Small intestine (tissue), 7 donors: ENCODE measurements around the gene RBMXL2. TPM values are rescaled to one million over a fixed set of nuclear protein-coding genes. Genes with fewer than 3 reads are reported as not detected.

Experiments used
- DNase-seq, 2 donors: peaks; one replicate each; pipeline versions ENCODE4 v3.0.0 to v3.0.0-alpha.2; 2013
- FAIRE-seq: peaks from 2 replicates; lab custom pipeline; 2012; peaks lifted over from hg19 to GRCh38; lab: Jason Lieb, UNC
- H3K27ac ChIP-seq, 3 donors: one replicate each; pipeline ENCODE4 v1.5.1; 2013; ENCODE audit warnings: low read length in 2 of 3, mild to moderate bottlenecking in 2 of 3, control low read depth in 1 of 3, inconsistent platforms in 1 of 3, low read depth in 1 of 3, moderate library complexity in 1 of 3
- H3K27me3 ChIP-seq, 3 donors: one replicate each; pipeline ENCODE4 v1.6.1; 2013; ENCODE audit warnings: low read length in 3 of 3, inconsistent platforms in 1 of 3; ENCODE audit not compliant: control insufficient read depth in 3 of 3, insufficient read depth in 3 of 3
- H3K36me3 ChIP-seq, 3 donors: one replicate each; pipeline ENCODE4 v1.6.1; 2013; ENCODE audit warnings: low read length in 3 of 3, inconsistent platforms in 1 of 3, low read depth in 1 of 3, mild to moderate bottlenecking in 1 of 3, moderate library complexity in 1 of 3; ENCODE audit not compliant: control insufficient read depth in 3 of 3, insufficient read depth in 2 of 3
- H3K4me1 ChIP-seq, 3 donors: one replicate each; pipeline ENCODE4 v1.6.1; 2013; ENCODE audit warnings: low read length in 2 of 3, inconsistent platforms in 1 of 3, low read depth in 1 of 3, mild to moderate bottlenecking in 1 of 3, moderate library complexity in 1 of 3; ENCODE audit not compliant: control insufficient read depth in 3 of 3, insufficient read depth in 2 of 3
- H3K4me3 ChIP-seq, 3 donors: one replicate each; pipeline ENCODE4 v1.5.1; 2013; ENCODE audit warnings: low read length in 3 of 3, control low read depth in 1 of 3, inconsistent platforms in 1 of 3, low read depth in 1 of 3, mild to moderate bottlenecking in 1 of 3, moderate library complexity in 1 of 3
- H3K9me3 ChIP-seq, 2 donors: one replicate each; pipeline ENCODE4 v1.6.1; 2013; ENCODE audit warnings: low read depth in 1 of 2, low read length in 1 of 2; ENCODE audit not compliant: control insufficient read depth in 2 of 2, insufficient read depth in 1 of 2
- WGBS, 3 donors: extraction: QIAGEN DNeasy Blood & Tissue Kit; methylation state at CpG; one replicate each; pipeline ENCODE4 v1.1.7; 2013; 5-methylcytosine and 5-hydroxymethylcytosine counted together
- polyA plus RNA-seq, 4 donors: library from polyadenylated mRNA; stranded (reverse) in 3 of 4; unstranded in 1 of 4; fragments of 200-250 nt in 3 of 4; fragments of 120-200 nt in 1 of 4; gene quantifications; one replicate each; pipeline versions ENCODE4 v1.2.1 to v1.2.3, GENCODE V29; 2013
- donor health status: healthy with polysubstance abuse.
- donor health status: control.
- donor health status: control.
- donor health status: Bipolar disorder and iron deficiency.
- donor health status: healthy.

Gene RBMXL2
- polyA plus RNA-seq, 4 donors: 0.06 to 0.47 TPM; not detected in 2

DNA sequence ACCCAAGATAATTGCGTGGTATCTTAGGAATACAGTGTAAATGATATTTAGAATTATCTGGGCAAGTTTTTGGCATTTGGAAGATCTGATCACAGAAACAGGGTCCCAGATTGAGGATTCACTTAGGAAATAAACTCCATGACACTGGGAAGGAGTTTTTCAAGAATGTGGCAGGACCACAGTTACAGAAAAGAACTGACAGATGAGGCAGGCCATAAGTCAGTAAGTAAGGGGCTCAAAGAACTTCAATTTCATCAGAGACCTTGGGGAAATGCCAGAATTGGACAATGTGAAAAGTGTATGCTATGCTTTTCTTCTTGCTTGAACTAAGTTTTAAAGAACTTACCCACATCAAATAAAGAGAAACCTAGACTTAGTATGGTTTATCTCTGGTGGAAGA, 49.3 kb downstream of the RBMXL2 start:
- FAIRE-seq (no peak), DNase-seq (no peak)
- no peak overlapping the region for H3K4me3 ChIP-seq
- H3K36me3 ChIP-seq: no peaks in the 10 kb centered on the region
- no peaks in the 10 kb centered on the region for H3K4me1 ChIP-seq
- no peak overlapping the region for H3K27ac ChIP-seq
- no peaks in the 10 kb centered on the region for H3K27me3 ChIP-seq
- H3K9me3 ChIP-seq: no peaks in the 10 kb centered on the region
- WGBS, 3 donors: 90 to 94% (median 92%) methylated on average over 1 of the region's 1 CpG

Other genes starting within 250 kb of the RBMXL2 start
- not detected for gene OR10A5, start 243.3 kb upstream of the RBMXL2 start, polyA plus RNA-seq
- under 1 TPM in 1 of 4 donors, not detected in 3; 0.03 TPM for gene OR10A2, start 225.9 kb upstream of the RBMXL2 start, polyA plus RNA-seq
- gene OR10A4, start 212.4 kb upstream of the RBMXL2 start, polyA plus RNA-seq: not detected
- not detected for gene OR2D2, start 196.5 kb upstream of the RBMXL2 start, polyA plus RNA-seq
- not detected for gene OR2D3, start 168.0 kb upstream of the RBMXL2 start, polyA plus RNA-seq
- gene ZNF215, start 162.6 kb upstream of the RBMXL2 start, polyA plus RNA-seq: 1 to 10 TPM in 2 of 4 donors, under 1 TPM in 2; 0.45 to 7.1 (median 1.4) TPM
- gene ZNF214, start 68.7 kb upstream of the RBMXL2 start, polyA plus RNA-seq: 1 to 10 TPM in 1 of 4 donors, under 1 TPM in 2, not detected in 1; 0.27 to 6.8 (median 0.97) TPM
- under 1 TPM in 2 of 4 donors, not detected in 2; 0.03 to 0.97 TPM for gene NLRP14, start 68.5 kb upstream of the RBMXL2 start, polyA plus RNA-seq
- under 1 TPM in 2 of 4 donors, not detected in 2; 0.09 to 0.72 TPM for gene SYT9, start 162.9 kb downstream of the RBMXL2 start, polyA plus RNA-seq